Peyer's patch (tissue), 4 donors: ENCODE measurements around the gene BFSP2.

Source experiments
- CTCF ChIP-seq, 6 experiments: fragments of 450-650 bp in 4 of 6; fragments of 200-600 bp in 2 of 6; sonication (generic) in 1 of 6; IDR thresholded peaks; one replicate each; pipeline ENCODE4 v1.5.1; 2017 to 2019; ENCODE audit warnings: antibody characterized with exemption in 6 of 6, mild to moderate bottlenecking in 3 of 6, moderate library complexity in 1 of 6
- POLR2A ChIP-seq, 2 donors: fragments of 450-650 bp; IDR thresholded peaks; one replicate each; pipeline ENCODE4 v1.5.1; 2017; ENCODE audit warnings: antibody characterized with exemption in 2 of 2, mild to moderate bottlenecking in 2 of 2, moderate library complexity in 2 of 2

DNA sequence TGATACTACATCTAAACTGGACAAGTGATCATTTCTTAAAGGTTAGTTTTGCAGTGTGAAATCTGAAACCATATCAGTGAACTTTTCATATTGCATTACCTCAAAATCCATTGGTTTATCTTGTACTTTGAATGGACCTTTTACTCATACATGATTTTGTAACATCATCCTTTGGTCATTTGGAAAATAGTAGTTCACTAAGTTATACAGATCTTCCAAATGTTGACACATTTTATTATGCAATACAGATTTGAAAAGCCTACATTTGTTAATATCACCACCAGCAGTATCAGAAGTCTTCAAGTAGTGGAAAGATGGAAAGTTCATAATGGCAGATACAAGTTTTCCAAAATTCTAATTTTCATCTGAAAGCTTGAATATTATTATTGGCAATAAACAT lies 109.6 kb downstream of the BFSP2 start:
- TF ChIP-seq CTCF (IDR thresholded peaks at IDR 0.05) (no peak), POLR2A (IDR thresholded peaks at IDR 0.05) (no peak)
